Measurements from ENCODE around the gene ILF3.

GRCh38 chr19:10662384-10663251 is 8.5 kb downstream of the ILF3 start:
- TF ChIP-seq POLR2AphosphoS5 (IDR thresholded peaks at IDR 0.05) = no peak
- TF ChIP-seq, protein P1, sequence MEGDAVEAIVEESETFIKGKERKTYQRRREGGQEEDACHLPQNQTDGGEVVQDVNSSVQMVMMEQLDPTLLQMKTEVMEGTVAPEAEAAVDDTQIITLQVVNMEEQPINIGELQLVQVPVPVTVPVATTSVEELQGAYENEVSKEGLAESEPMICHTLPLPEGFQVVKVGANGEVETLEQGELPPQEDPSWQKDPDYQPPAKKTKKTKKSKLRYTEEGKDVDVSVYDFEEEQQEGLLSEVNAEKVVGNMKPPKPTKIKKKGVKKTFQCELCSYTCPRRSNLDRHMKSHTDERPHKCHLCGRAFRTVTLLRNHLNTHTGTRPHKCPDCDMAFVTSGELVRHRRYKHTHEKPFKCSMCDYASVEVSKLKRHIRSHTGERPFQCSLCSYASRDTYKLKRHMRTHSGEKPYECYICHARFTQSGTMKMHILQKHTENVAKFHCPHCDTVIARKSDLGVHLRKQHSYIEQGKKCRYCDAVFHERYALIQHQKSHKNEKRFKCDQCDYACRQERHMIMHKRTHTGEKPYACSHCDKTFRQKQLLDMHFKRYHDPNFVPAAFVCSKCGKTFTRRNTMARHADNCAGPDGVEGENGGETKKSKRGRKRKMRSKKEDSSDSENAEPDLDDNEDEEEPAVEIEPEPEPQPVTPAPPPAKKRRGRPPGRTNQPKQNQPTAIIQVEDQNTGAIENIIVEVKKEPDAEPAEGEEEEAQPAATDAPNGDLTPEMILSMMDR (IDR thresholded peaks at IDR 0.05) = no peak
- no peak for TF ChIP-seq POLR2A (IDR thresholded peaks at IDR 0.05)
